Astrocyte of the hippocampus (primary cell): ENCODE data around the gene MPHOSPH10.
A peak's percentile ranks its signal among the peaks of the same experiment; 100 is the strongest.
"Not testable (repeated sequence)": the region's sequence is repeated elsewhere in the genome, so short reads cannot be mapped to it uniquely, and the experiment has no call there.

Source experiments
- DNase-seq: peaks from one replicate; pipeline ENCODE4 v3.0.0; 2011; ENCODE audit warnings: low read depth, low spot score

MPHOSPH10 gene

DNA sequence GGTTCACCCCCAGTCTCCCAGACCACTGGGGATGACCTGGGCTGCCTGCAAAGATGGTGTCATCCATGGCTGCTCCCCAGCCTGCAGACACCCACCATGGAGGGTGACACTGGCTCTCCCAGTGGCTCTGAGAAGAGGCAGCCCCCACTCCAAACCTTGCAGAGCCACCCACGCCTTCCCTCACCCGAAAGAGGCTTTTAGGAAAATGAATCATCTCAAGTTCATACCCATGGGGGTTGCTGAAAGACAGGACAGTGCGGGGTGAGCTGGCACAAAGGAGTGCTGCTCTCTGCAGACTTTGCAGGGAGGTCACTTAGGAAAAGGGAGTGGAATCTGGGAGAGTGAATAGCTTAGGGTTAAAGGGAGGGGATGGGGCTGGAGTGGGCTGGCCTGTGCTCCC lies 36.4 kb downstream of the MPHOSPH10 start:
- DNase-seq: no peak

- DNase-seq: no peak
Observed at GRCh38 chr2:71173096-71173495, 42.7 kb downstream of the MPHOSPH10 start.

GRCh38 chr2:71174207-71174606 lies 43.8 kb downstream of the MPHOSPH10 start:
- no peak for DNase-seq

GRCh38 chr2:71178836-71179235 lies 48.4 kb downstream of the MPHOSPH10 start:
- not testable (repeated sequence) for DNase-seq

DNA sequence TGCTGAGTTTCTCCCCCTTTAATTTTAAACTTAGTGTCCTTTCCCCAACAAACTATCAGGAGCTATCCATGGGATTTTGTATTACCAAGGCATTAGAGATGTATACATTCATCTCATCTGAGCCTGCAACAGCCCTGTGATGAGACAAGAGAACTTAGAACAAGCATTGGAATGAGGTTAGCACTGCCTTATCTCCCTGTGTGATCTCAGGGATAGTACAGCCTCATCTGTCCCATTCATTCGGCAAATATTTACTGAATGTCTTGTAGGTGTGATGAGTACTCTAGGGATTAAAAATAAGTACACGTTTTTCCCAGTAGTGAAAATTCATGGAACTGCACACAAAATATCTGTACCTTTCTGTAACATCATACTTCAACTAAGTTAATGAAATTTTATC lies 50.9 kb downstream of the MPHOSPH10 start:
- DNase-seq: no peak

DNA sequence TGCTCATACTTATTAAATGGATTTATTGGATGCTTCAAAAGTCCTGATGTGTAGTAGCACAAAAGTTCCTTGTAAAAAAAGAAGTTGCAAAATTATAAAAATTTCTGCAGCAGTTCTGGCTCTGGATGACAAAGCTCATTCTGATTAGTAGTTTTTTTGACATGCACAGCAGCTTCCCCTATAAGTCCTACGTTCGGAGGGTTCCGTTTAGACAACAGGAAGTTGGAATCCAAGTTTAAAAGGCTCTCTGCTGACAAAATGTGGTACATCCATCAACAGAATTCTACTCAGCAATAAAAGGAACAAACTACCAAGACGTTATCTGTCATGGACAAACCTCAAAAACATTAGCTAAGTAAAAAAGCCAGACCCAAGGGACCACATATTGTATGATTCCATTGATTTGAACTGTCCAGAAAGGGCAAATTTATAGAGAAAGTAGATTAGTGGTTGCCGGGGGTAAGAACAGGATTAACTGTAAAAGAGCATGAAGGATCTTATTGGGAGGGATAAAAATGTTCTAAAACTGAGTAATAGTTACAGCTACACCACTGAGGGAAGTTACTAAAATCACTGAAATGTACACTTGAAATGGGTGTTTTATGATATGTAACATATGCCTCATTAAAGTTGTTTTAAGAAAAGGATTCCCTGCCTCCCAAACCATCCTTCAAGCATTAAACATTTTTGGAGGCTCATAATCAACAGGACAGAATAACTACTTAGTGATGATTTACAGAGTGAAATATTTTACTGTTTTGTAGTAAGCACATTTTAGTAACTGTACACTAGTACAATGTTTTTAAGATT lies 53.1 kb downstream of the MPHOSPH10 start:
- DNase-seq: not testable (repeated sequence)

DNA sequence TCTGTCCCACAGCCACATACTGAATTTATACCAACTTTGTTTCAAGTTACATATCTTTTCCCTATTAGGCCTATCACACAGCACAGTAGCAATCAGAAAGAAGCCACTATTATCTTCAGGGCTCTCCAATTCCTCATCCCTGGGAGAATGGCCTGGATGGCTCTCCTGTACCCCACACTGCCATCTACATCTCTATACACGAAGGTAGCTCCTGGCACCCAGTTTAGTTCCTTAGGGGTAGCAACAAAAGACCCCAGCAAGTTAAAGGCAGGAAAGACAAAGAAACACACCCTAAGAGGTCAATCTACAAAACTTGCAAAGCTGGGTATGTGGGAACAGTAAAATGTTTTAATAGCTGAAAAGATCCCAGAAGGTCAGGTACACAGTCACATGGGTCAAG lies 56.5 kb downstream of the MPHOSPH10 start:
- DNase-seq: no peak

GRCh38 chr2:71187589-71187988 lies 57.2 kb downstream of the MPHOSPH10 start:
- no peak for DNase-seq

- DNase-seq: peak; percentile 16
Observed at GRCh38 chr2:71190656-71191569, 60.5 kb downstream of the MPHOSPH10 start.

DNA sequence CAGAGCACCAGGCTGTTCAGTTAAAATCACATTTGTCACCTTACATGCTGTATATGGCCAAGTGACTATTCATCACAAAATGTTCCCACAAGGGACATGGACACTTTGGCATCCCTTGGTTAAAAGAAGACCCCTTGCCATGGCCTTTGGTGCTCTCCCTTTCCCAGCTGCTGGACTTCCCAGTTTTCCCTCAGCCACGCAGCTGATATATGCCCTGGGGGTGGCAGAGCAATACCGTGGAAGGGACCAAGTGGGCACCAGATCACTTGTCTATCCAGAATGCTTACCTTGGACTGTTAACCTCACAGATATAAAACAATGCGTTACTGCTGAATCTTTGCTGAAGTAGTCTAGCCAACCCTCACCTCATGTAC lies 61.1 kb downstream of the MPHOSPH10 start:
- no peak for DNase-seq
